ENCODE results near the gene MAGI2.

The MAGI2 gene

DNA sequence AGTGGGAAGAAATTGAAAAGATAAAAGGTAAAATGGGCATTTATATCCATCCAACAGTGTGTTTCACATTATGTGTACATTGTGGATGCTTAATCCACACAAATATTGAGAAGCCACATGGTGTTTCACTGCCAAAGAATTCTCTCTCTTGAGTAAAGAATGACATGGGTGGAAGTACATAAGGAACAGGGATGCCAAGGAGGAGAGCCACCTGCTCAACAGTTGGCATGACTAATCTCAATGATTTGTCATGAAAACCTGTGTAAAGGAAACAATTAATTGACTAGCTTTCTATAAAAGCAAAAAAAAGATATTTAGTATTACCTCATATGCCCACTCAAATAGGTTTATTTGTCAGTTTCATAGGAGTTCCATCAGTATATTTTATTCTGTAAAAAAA, 43.1 kb downstream of the MAGI2 start:
- H3K27me3 ChIP-seq (ENCODE audit: insufficient read depth, low read length, poor library complexity, severe bottlenecking), result no peaks in the 10 kb centered on the region
- H4K20me1 ChIP-seq (ENCODE audit: insufficient read depth, low read length, poor library complexity, severe bottlenecking), result no peaks in the 10 kb centered on the region
- no peak for TF ChIP-seq EZH2phosphoT487 (IDR thresholded peaks at IDR 0.05; ENCODE audit: borderline replicate concordance)
- no peak for TF ChIP-seq CTCF (conservative IDR thresholded peaks at IDR 0.05; ENCODE audit: low read length)
- H3K4me3 ChIP-seq (ENCODE audit: low read length, poor library complexity, severe bottlenecking), result no peak overlapping the region
- no peaks in the 10 kb centered on the region for H3K79me2 ChIP-seq (ENCODE audit: insufficient read depth, low read length)
- no peaks in the 10 kb centered on the region for H3K9me2 ChIP-seq (replicated peaks; ENCODE audit: low read depth, low read length)
- H3F3A ChIP-seq (ENCODE audit: low read depth), result no peaks in the 10 kb centered on the region
- H3K9me3 ChIP-seq (ENCODE audit: insufficient read depth, low read depth, low read length), result no peaks in the 10 kb centered on the region
- no peak overlapping the region for H3K9ac ChIP-seq (ENCODE audit: low read depth, low read length, poor library complexity, severe bottlenecking)
- H2AFZ ChIP-seq (ENCODE audit: low read length), result no peak overlapping the region
- no peak overlapping the region for H3K4me2 ChIP-seq (ENCODE audit: low read depth, low read length, poor library complexity, severe bottlenecking)
- no peaks in the 10 kb centered on the region for H3K4me1 ChIP-seq (ENCODE audit: insufficient read depth, low read length, poor library complexity, severe bottlenecking)
- H3K36me3 ChIP-seq (ENCODE audit: insufficient read depth, low read length), result no peaks in the 10 kb centered on the region

- Histone ChIP-seq H3K27me3 (ENCODE audit: insufficient read depth, low read length, poor library complexity, severe bottlenecking) (no peaks in the 10 kb centered on the region), H2AFZ (ENCODE audit: low read length) (no peak overlapping the region), H3F3A (ENCODE audit: low read depth) (no peaks in the 10 kb centered on the region), H3K9me2 (replicated peaks; ENCODE audit: low read depth, low read length) (no peaks in the 10 kb centered on the region), H3K36me3 (ENCODE audit: insufficient read depth, low read length) (no peaks in the 10 kb centered on the region), H3K79me2 (ENCODE audit: insufficient read depth, low read length) (no peaks in the 10 kb centered on the region), H3K9me3 (ENCODE audit: insufficient read depth, low read depth, low read length) (no peaks in the 10 kb centered on the region), H3K9ac (ENCODE audit: low read depth, low read length, poor library complexity, severe bottlenecking) (no peak overlapping the region), H4K20me1 (ENCODE audit: insufficient read depth, low read length, poor library complexity, severe bottlenecking) (no peaks in the 10 kb centered on the region), H3K4me1 (ENCODE audit: insufficient read depth, low read length, poor library complexity, severe bottlenecking) (no peaks in the 10 kb centered on the region), H3K4me3 (ENCODE audit: low read length, poor library complexity, severe bottlenecking) (no peak overlapping the region), H3K4me2 (ENCODE audit: low read depth, low read length, poor library complexity, severe bottlenecking) (no peak overlapping the region)
- no peak for TF ChIP-seq EZH2phosphoT487 (IDR thresholded peaks at IDR 0.05; ENCODE audit: borderline replicate concordance)
- TF ChIP-seq CTCF (conservative IDR thresholded peaks at IDR 0.05; ENCODE audit: low read length), result no peak
Observed at GRCh38 chr7:79407351-79407750, 46.1 kb downstream of the MAGI2 start.

DNA sequence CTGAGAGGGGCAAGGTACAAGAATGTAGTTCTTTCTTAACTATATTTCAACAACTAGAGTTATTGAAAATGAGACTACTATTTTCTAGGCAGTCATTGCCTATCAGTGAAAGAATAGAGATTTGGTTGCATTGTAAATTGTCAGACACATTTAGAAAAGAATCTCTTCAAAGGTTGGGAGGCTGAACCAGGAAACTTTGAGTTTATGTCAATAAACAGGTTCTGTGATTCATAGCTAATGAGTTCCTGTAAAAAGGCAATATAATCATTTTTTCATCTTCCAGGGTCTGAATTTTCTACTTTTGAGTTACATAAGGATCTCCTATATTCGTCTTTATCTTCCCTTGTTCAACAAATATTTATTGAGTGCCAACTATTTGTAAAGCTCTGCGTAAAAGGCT, 47.1 kb downstream of the MAGI2 start:
- Histone ChIP-seq H3K4me3 (ENCODE audit: low read length, poor library complexity, severe bottlenecking) (no peak overlapping the region), H3F3A (ENCODE audit: low read depth) (no peaks in the 10 kb centered on the region), H4K20me1 (ENCODE audit: insufficient read depth, low read length, poor library complexity, severe bottlenecking) (no peaks in the 10 kb centered on the region), H3K4me1 (ENCODE audit: insufficient read depth, low read length, poor library complexity, severe bottlenecking) (no peaks in the 10 kb centered on the region), H2AFZ (ENCODE audit: low read length) (no peak overlapping the region), H3K4me2 (ENCODE audit: low read depth, low read length, poor library complexity, severe bottlenecking) (no peak overlapping the region), H3K36me3 (ENCODE audit: insufficient read depth, low read length) (no peaks in the 10 kb centered on the region), H3K9ac (ENCODE audit: low read depth, low read length, poor library complexity, severe bottlenecking) (no peak overlapping the region), H3K9me2 (replicated peaks; ENCODE audit: low read depth, low read length) (no peaks in the 10 kb centered on the region), H3K9me3 (ENCODE audit: insufficient read depth, low read depth, low read length) (no peaks in the 10 kb centered on the region), H3K27me3 (ENCODE audit: insufficient read depth, low read length, poor library complexity, severe bottlenecking) (no peaks in the 10 kb centered on the region), H3K79me2 (ENCODE audit: insufficient read depth, low read length) (no peaks in the 10 kb centered on the region)
- TF ChIP-seq EZH2phosphoT487 (IDR thresholded peaks at IDR 0.05; ENCODE audit: borderline replicate concordance) (no peak), CTCF (conservative IDR thresholded peaks at IDR 0.05; ENCODE audit: low read length) (no peak)

All from Loucy (cell line).